Erythroblast (primary cell): ENCODE results near the gene IFI44L.

Experiments
- DNase-seq, 2 experiments: peaks; one replicate each; lab custom pipeline; 2025; lab: John Stamatoyannopoulos, UW
- GATA1 ChIP-seq: IDR thresholded peaks from 2 replicates; pipeline ENCODE4 v1.6.1; 2011; ENCODE audit warnings: low read depth, mild to moderate bottlenecking, control low read depth, low read length, moderate library complexity
- POLR2A ChIP-seq: IDR thresholded peaks from 2 replicates; pipeline ENCODE4 v1.6.1; 2011; ENCODE audit warnings: mild to moderate bottlenecking, low read length

IFI44L gene

DNA sequence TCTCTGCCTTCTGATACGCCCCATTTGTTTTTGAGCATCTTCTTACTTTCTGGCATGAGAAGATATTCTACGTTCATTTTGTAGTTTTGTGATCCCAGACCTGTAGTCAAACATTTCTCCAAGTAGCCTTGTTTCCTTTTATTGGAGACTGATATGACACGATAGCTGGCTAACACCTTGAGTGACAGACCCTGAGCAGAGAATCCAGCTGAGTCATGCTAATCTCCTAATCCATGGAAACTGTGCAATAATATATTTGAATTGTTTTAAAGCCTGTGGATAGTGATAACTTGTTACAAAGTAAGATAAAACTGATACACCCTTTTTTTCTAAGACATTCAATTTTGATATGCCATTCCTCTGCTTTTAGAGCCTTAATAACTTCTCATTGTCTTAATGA is 1.2 kb upstream of the IFI44L start:
- peak; percentile 15 to 18 for DNase-seq
- TF ChIP-seq POLR2A (no peak), GATA1 (no peak)

DNA sequence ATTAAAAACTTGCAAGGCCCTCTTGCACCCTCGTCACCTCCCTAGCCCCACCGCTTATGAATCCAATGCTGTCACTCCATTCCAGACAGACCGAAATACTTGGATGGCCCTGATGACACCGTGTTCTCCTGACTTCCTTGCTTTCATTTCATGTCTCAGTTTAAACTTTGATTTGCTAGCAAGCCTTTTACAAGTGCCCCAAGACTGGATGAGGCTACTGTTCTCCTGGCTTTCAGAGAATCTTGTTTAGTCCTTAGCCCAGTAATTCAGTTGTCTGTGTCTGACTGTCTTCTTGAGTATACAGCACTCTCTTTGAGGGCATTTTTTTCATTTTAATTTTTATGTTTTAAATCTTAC is 824 bp upstream of the IFI44L start:
- TF ChIP-seq GATA1, result no peak
- TF ChIP-seq POLR2A, result no peak
- DNase-seq, result peak; percentile 15 to 18

DNA sequence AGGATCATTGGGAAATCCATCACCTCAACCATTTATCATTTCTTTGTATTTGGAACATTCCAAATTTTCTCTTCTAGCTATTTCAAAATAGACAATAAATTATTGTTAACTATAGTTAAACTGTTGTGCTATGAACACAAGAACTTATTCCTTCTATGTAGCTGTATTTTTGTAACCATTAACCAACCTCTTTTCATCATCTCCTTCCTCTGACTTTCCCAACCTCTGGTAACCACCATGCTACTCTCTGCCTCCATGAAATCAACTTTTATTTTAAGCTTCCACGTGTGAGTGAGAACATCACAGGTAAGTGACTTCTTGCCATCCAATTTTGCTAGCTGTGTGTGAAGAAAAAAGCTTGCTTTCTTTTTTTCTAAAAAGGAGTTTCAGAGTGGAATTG is 418 bp downstream of the IFI44L start:
- no peak for DNase-seq
- TF ChIP-seq GATA1 (no peak), POLR2A (no peak)

DNA sequence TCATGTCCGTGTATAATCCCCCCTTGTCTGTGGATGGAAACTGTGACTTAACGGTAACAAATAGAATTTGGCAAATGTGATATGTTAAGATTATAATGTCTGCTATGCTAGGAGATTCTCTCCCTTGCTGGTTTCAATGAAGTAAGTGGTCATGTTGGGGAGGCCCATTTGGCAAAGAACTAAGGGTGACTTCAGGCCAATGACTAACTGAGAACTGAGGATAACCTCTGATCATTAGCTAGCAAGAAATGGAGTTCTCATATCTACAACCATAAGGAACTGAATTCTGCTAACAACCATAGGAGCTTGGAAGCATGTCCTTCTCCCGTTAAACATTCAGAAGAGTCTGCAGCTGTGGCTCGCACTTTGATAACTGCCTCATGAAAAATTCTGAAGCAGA is 2.3 kb downstream of the IFI44L start:
- TF ChIP-seq GATA1 (no peak), POLR2A (no peak)
- no peak for DNase-seq

DNA sequence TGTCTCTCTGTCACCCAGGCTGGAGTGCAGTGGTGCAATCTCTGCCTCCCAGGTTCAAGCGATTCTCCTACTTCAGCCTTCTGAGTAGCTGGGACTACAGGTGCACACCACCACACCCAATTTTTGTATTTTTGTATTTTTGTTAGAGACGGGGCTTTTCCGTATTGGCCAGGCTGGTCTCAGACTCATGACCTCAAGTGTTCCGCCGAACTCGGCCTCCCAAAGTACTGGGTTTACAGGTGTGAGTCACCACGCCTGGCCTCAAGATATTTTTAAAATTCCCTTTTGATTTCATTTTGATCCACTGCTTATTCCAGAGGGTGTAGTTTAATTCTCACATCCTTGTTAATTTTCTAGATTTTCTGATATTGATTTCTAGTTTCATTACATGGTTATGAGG is 3.8 kb downstream of the IFI44L start:
- no peak for DNase-seq
- TF ChIP-seq GATA1 (no peak), POLR2A (no peak)

DNA sequence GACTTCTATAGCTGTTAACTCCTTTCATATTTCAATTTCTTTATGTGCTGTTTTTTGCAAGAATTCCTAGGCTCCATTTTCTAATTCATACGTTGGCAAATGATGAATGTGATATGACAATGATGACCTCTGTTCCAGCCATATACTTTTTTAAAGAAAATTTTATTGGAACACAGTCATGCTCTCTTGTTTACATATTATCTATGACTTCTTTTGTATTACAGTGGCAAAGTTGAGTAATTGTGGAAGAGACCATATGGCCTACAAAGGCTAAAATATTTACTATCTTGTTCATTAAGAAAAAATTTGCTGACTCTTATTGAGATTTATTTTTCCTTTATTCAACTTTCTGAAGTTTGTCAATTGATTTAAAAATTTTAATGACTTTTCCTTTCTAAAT is 7.1 kb downstream of the IFI44L start:
- no peak for TF ChIP-seq POLR2A
- DNase-seq, result no peak

DNA sequence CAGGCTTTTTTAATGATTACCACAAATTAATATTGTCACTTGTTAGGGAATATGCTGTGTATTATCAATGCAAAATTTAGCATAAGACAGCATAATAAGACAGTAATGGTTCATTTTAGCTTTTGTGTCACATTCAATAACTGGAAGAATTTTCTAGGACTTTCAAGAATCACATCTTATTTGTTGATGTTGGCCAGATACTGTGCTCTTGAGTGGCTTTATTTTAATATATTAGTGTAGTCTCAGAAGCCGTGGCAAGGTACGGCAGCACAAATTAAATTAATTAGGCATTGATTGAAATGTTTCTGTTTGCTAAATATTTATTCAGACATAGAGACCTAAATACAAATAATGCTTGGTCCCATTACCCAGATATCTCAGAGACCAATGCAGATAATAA is 10.4 kb downstream of the IFI44L start:
- DNase-seq, result no peak
- TF ChIP-seq POLR2A (no peak), GATA1 (no peak)

DNA sequence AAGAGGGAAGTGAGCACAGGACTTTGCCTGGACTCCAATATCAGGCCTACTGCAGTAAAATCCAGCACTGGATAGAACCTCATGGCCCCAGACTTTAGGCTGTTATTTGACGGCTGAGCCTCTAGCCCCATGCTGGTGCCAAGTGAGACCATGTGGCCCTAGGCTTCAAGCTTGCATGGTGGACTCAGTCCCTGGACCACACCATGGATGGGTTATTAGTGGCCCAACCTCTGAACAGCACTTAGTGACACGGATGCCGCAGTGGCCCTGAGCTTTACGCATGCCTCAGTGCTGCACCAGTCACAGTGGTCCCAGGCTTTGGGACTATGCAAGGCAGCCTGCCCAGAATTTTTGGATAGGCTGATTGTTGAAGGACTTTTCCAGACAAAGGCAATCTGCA is 13.0 kb downstream of the IFI44L start:
- no peak for DNase-seq
- TF ChIP-seq POLR2A, result no peak
- TF ChIP-seq GATA1, result no peak

DNA sequence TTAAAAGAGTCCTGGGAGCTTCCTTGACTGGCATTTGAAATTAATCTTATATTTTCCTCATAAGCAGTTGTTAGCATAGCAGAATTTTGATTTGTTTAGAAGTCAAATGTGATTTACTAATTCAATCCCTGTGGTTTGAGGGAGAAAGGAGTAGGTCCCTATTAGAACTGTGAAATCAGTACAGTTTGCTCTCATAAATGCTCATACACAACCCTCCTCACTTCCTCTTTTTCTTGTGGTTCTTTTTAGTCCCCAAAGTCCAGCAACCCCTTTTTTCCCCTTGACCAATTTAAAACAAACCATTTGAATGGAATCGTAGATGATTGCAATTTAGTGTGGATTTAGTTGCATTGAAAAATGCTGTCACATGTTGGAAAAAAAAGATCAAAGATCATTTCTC is 20.2 kb downstream of the IFI44L start:
- no peak for DNase-seq
- TF ChIP-seq GATA1, result no peak
- TF ChIP-seq POLR2A, result no peak

DNA sequence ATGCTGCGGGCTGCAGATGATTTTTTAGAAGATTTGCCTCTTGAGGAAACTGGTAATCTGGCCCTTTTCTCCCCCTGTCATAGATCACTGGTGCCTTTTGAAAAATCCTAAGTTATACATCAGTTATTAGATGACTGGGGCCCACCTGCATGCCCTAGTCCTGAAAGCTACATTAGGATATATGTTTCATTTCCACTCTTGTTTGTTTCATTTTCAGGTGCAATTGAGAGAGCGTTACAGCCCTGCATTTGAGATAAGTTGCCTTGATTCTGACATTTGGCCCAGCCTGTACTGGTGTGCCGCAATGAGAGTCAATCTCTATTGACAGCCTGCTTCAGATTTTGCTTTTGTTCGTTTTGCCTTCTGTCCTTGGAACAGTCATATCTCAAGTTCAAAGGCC is 21.3 kb downstream of the IFI44L start:
- no peak for DNase-seq
- TF ChIP-seq POLR2A (no peak), GATA1 (no peak)

DNA sequence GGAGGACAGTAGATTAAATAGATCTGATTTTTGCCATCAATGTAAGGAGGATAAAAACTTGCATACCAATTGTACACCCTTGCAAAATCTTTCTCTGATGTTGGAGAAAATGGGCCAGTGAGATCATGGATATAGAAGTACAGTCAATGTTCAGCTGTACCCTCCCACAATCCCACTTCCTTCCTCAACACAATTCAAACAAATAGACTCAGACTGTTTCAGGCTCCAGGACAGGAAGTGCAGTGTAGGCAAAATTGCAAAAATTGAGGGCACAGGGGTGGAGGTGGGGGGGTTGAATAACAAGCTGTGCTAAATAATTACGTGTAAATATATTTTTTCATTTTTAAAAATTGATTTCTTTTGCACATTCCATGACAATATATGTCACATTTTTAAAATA is 25.5 kb downstream of the IFI44L start:
- no peak for TF ChIP-seq GATA1
- no peak for DNase-seq

DNA sequence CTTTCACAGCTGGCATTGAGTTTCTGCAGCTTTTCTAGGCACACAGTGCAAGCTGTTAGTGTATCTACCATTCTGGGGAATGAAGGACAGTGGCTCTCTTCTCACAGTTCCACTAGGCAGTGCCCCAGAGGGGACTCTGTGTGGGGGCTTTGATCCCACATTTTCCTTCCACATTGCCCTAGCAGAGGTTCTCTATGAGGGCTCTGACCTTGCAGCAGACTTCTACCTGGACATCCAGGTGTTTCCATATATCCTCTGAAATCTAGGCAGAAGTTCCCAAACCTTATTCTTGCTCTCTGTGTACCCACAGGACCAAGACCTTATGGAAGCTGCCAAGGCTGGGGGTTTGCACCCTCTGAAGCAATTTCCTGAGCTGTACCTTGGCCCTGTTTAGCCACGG is 27.0 kb downstream of the IFI44L start:
- TF ChIP-seq POLR2A, result no peak
- TF ChIP-seq GATA1, result no peak
- no peak for DNase-seq

DNA sequence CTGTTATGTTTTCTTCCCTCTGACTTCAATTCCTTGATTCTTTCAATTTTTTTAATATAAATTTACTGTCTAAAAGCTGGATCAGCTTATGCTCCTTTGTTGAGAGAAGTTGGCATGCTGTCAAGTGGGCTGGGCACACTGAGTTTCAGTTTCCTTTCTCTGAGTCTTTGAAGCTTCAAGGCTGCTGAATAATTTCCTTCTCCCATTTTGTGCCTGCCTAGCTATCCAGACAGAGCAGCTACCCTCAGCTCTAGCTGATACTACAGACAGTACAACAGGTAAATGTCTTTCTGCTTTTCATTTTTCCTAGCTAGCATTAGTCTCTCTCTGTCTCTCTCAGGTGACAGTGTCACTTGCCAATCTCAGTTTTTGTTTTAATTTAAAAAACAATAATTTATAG is 29.4 kb downstream of the IFI44L start, which contains the start of gene IFI44:
Gene IFI44 (plus strand): TSS at position 204 of the 400 bp plus-strand sequence. CDS start 365 bp downstream, outside the sequence.
- no peak for TF ChIP-seq POLR2A
- TF ChIP-seq GATA1, result no peak
- DNase-seq, result peak in 1 of 2 experiments; percentile 20

DNA sequence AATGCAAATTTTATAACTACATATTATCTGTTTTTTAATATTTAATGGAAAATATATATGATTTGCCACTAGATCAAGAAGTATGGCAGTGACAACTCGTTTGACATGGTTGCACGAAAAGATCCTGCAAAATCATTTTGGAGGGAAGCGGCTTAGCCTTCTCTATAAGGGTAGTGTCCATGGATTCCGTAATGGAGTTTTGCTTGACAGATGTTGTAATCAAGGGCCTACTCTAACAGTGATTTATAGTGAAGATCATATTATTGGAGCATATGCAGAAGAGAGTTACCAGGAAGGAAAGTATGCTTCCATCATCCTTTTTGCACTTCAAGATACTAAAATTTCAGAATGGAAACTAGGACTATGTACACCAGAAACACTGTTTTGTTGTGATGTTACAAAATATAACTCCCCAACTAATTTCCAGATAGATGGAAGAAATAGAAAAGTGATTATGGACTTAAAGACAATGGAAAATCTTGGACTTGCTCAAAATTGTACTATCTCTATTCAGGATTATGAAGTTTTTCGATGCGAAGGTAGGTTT is 29.9 kb downstream of the IFI44L start:
- no peak for DNase-seq
- no peak for TF ChIP-seq GATA1
- TF ChIP-seq POLR2A, result no peak

DNA sequence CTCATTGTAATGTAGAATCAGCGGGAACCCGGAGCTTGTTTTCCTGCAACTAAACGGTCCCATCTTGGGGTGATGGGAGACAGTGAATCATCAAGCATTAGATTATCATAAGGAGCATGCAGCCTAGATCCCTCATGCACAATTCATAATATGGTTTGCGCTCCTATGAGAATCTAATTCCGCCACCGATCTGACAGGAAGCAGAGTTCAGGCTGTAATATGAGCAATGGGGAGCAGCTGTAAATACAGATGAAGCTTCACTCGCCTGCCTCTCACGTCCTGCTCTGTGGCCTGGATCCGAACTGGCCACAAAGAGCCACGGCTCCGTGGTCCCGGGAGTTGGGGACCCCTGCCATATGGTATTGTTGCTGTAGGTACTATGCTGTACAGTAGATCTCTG is 31.0 kb downstream of the IFI44L start:
- no peak for DNase-seq
- no peak for TF ChIP-seq POLR2A
- TF ChIP-seq GATA1, result no peak
